NOMO-1 (cell line): ENCODE results near the gene WNT2B.

Experiments
- DNase-seq, 2 experiments: peaks; one replicate each; lab custom pipeline; 2025; ENCODE audit not compliant: unreplicated experiment in 2 of 2; lab: John Stamatoyannopoulos, UW

The WNT2B gene

DNA sequence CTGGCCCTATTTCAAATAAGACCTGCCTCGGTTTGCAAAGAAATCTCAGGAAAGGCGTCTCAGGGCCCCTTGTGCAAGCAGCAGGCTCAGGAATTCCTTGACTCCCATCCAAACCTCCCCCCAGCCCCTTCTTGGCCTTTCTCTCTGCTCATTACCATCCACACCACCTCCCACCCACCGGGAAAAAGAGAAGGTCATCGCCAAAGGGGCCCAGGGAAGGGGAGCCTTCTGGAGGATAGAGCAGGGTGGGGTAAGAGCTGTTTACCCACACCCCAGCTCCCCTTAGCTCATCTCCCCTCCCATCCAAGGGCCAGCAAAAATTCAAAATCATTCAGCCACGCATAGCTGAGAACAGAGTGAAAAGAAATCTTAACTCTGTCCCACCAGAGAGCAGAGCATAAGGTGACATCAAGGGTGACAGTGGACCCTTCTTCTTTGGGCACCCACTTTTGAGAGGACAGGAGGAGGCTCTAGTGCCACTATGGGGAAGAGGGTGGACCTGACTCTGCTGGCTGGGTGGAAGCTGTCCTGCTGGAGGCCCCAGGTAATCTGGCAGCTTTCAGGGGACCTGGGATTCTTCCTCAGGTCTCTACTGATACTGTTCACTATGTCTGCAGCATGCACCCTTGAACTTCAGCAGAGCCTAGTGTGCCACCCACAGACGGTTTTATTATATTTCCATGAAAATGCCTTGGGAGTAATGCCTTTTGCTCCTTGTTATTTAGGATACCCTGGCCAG is 3.9 kb upstream of the WNT2B start:
- DNase-seq: no peak

- DNase-seq: no peak
Measured at GRCh38 chr1:112505400-112505785, 3.4 kb upstream of the WNT2B start.

- no peak for DNase-seq
Measured at GRCh38 chr1:112505878-112506277, 2.9 kb upstream of the WNT2B start.

GRCh38 chr1:112506306-112506705 is 2.5 kb upstream of the WNT2B start:
- no peak for DNase-seq

- no peak for DNase-seq
Measured at GRCh38 chr1:112506731-112507130, 2.0 kb upstream of the WNT2B start.

DNA sequence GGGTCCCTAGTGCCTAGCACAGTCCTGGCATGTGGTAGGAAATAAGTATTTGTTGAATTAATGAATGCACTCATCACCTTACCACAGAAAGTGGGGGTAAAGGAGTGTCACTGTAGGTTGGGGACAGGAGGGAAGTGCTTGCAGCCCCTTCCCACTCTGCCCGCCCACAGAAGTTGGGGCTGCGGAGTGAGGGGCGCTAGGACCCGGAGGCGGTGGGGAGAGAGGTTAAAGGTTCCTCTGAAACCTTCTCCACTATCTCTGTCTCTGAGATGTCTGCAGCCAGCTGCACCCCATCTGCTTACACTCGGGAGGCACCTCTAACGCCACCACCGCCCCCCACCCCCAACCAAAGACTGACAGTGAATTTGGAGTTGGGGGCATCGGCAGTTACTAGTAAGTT is 1.4 kb upstream of the WNT2B start:
- DNase-seq: no peak

GRCh38 chr1:112507921-112508277 is 866 bp upstream of the WNT2B start:
- DNase-seq: no peak

DNA sequence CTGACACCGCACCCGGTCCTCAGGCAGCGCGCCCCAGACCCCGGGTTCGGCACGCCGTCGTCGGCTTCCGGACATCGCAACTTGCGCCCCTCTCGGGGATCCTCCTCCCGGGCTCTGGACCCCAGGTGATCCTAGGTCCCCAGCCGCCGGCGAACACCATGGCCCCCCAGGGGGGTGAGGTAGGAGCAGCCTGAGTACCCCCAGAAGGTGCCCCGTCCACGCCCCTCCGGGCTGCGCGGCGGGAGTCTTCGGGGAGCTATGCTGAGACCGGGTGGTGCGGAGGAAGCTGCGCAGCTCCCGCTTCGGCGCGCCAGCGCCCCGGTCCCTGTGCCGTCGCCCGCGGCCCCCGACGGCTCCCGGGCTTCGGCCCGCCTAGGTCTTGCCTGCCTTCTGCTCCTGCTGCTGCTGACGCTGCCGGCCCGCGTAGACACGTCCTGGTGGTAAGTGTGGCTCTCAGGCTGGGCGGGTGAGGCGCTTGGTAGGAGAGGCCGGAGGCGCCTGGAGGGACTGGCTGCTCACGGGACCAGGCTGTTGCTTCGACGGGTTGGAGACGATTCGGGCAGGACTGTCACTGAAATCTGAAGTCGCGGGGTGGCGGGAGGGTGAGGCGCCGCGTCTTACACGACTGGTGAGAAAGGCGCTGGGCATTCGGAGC is 367 bp downstream of the WNT2B start:
- DNase-seq: peak in 1 of 2 experiments; percentile 5

GRCh38 chr1:112509660-112510178 is 954 bp downstream of the WNT2B start:
- DNase-seq: no peak

- no peak for DNase-seq
Measured at GRCh38 chr1:112510340-112510739, 1.6 kb downstream of the WNT2B start.

DNA sequence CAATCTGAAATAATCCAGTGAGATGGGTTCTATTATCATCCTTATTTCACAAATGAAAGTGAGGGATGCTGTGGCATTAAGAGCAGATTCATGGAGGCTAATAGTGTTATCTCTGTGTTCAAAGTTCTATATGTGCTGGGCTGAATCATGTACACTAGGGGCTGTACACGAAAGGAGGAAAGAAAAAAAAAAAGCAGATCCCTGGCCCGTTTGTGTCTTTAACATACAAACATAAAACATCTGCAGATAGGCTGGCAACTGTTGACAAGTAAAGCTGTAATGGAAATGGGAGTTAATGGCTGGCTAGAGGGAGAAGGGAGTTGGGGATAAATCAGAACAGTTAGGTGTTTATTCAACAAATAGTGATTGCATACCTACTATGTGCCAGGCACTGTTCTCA is 3.1 kb downstream of the WNT2B start:
- no peak for DNase-seq

GRCh38 chr1:112513112-112513870 is 4.5 kb downstream of the WNT2B start:
- no peak for DNase-seq

DNA sequence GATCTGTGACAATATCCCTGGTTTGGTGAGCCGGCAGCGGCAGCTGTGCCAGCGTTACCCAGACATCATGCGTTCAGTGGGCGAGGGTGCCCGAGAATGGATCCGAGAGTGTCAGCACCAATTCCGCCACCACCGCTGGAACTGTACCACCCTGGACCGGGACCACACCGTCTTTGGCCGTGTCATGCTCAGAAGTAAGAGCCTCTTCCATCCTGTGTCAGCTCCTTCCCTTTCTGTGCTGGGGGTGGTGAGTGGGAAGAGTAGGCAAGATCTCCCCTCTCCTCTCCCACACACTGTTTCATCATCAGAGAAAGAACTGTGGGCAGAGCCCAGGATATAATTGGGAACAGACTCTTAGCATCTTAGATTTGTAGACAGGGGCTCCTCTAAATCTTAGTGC is 6.1 kb downstream of the WNT2B start:
- DNase-seq: no peak

DNA sequence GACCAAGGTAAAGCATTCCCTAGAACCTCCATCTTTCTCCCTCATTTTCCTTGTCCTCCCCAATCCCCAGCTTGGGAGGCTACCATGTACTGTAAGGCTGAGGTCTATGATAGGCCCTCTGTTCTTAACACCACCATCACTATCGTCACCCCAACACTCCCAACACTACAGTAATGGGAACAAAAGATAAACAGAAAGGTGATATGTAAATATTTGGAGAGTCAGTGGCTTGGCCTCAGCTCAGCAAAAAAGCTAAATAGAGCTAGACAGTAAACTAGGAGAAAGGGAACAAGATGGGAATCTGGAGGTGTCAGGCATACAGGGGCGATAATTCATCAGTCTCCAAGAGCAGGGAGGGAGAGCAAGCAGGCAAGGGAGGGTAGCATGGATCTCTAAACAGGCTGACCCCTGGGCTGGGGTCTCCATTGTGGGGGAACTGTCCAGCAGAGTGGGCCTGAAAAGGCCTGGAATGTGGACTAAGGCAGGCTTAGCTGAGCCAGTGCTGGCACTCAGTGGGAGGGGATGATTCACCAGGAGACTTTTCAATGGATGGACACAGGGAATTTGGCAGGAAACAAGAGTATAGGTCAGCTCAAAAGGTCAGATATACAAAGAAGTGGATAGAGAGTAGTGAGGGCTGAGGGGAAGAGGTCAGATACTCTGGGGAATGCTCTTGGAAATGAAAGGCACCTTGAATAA is 6.7 kb downstream of the WNT2B start:
- DNase-seq: no peak

GRCh38 chr1:112516141-112516540 is 7.4 kb downstream of the WNT2B start:
- DNase-seq: no peak

DNA sequence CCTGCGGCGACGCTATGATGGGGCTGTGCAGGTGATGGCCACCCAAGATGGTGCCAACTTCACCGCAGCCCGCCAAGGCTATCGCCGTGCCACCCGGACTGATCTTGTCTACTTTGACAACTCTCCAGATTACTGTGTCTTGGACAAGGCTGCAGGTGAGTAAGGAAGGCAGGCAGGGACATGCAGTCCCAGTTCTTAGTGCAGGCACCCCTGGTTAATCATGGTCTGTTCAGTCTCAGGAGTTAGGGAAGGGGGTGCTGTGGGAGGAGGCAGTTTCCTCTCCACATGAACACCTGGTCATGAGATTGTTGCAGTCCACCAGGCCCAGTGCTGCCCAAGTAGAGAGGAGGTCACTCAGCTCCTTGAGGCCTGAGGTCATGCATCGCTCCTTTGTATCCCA is 8.5 kb downstream of the WNT2B start:
- no peak for DNase-seq

- no peak for DNase-seq
Measured at GRCh38 chr1:112517646-112518045, 8.9 kb downstream of the WNT2B start.

DNA sequence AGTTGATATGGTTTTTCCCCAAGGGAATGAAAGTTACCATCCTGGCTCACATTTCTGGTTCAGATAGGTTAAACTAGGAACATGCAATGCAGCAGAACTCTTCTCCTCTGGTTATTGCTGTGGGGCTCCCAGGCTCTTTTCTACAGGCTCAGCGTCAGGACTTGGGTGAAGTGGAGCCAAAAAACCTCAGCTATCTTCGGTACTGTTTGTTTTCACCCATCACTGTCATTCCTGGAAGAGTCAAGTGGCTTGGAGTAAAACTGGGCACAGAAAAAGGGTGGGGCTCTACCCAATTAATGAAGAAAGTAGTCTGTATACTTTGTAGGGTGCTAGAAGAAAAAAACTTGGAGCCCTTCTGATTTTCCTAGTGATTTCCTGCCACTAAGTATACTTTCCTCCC is 9.4 kb downstream of the WNT2B start:
- DNase-seq: no peak

DNA sequence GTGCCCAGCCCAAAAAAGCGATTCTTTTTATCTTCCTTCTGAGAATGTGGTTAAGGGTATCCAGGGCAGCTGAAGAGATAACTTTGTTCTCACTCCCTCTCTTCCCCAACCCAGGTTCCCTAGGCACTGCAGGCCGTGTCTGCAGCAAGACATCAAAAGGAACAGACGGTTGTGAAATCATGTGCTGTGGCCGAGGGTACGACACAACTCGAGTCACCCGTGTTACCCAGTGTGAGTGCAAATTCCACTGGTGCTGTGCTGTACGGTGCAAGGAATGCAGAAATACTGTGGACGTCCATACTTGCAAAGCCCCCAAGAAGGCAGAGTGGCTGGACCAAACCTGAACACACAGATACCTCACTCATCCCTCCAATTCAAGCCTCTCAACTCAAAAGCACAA is 11.4 kb downstream of the WNT2B start:
- DNase-seq: no peak

- no peak for DNase-seq
Measured at GRCh38 chr1:112522621-112523020, 13.9 kb downstream of the WNT2B start.

GRCh38 chr1:112524251-112524650 is 15.5 kb downstream of the WNT2B start:
- no peak for DNase-seq
